IPS DF 4.7 (cell line): ENCODE measurements around the gene CHRNA4.

ENCODE experiments used
- DNase-seq: peaks from one replicate; pipeline ENCODE4 v3.0.0-alpha.2; 2013; ENCODE audit warnings: low spot score; ENCODE audit errors: extremely low read depth

CHRNA4 gene

DNA sequence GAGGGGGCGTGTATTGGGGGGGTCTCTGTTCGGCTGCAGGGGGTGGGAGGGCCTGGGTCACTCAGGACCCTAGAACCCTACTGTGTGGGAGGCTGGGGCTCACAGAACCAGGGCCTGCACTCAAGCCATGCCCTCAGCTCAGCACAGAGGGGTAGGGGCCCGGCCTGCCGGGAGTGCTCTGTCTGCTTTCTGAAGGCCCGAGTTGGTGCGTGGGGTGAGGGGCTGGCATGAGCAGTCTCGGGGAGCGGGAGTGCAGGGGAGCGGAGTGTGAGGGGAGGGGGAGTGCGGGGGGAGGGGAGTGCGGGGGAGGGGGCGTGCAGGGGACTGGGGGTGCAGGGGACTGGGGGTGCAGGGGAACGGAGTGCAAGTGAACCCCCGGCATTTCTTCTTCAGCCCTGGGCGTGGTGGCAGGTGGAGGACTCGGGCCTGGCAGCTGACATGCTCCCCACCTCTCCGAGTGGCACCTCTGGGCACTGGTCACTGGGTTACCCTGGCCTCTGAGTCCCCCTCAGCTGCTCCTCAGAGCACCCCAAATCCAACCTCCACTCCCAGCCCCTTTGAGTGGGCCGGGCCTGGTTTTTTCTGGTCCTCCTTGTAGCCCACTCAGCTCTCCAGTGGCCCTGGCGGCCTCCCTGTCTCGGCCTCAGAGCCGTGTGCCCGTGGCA lies 67.1 kb downstream of the CHRNA4 start:
- no peak for DNase-seq

DNA sequence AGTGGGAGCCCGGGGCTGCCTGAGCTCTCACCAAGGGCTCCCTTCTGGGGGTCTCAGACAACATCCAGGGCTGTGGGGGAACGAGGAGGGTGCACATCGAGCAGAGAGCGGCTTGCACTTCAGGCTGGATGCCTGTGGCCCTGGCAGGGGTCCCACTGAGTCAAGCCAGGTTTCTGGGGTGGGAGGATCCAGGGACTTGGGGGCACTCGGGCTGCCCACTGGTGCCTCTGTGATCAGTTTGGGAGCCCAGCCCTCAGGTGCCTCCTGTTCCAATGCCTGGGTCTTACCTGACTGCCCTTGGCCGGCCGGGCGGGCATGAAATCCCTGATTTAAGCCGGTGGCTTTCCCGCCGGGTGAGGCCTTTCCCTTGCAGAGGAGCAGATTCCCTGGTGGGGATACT lies 67.7 kb downstream of the CHRNA4 start:
- DNase-seq: no peak
